ENCODE results near the gene NHERF2. TPM values are rescaled to one million over a fixed set of nuclear protein-coding genes. Genes with fewer than 3 reads are reported as not detected.

Gene NHERF2
- total RNA-seq, 1 experiment from 2014 or later, result 174 TPM

DNA sequence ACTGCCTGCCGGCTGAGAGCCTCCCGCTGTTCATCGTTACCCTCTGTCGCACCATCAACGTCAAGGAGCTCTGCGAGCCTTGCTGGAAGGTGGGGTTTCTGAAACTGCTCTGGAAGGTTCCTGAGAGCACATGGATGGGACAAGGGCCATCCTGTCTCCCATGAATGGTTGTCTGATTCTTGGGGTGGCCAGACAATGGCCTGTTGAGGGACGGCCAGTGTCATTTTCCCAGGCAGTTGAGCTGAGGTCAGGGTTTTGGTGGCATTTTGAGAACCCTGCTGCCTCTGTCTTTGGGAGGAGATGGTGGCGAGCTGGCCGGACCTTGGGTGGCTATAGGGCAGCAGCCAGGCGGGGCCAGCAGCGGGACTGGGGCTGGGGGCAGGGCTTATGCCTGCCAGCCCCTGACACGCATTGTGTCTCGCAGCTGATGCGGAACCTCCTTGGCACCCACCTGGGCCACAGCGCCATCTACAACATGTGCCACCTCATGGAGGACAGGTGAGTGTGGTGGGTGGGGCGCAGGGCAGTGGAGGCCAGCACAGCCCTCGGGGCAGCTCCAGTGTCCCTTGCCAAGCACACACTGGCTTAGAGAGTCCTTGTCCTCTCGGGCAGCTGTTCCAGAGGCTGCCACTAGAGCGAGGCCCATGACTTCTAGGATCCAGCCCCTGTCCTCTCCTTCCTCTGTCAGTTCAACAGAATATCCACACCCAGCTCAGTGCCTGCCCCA is 30.1 kb downstream of the NHERF2 start:
- H3K36me3 ChIP-seq (ENCODE audit: control insufficient read depth, insufficient read depth, low read length), result no peaks in the 10 kb centered on the region
- POLR2A ChIA-PET, result no interaction called here

DNA sequence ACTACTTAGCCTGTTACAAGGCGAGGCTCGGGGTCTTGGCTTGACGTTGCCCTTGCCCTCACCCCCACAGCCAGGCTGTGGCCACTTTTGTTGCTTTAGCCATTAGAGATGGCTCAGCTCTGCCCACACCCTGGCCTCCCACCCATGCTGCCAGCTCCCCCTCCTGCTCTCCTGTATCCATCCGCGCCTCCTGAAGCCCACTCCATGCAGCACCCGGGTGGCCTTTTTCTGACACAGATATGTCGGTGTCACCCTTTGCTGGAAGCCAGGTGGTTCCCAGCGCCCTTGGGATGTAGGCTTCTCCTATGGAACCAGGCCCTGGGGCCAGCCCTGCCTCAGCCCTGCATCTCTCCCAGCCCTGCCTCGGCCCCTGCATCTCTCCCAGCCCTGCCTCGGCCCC is 30.7 kb downstream of the NHERF2 start:
- BruUV-seq (replicated peaks), result no TSS peak
- Histone ChIP-seq H3K27me3 (ENCODE audit: control insufficient read depth, insufficient read depth, low read length) (no peaks in the 10 kb centered on the region), H3K27ac (ENCODE audit: low read length) (no peak overlapping the region), H3K36me3 (ENCODE audit: control insufficient read depth, insufficient read depth, low read length) (no peaks in the 10 kb centered on the region), H3K4me3 (ENCODE audit: low read depth in 2 of 2, low read length in 2 of 2) (no peak overlapping the region), H3K4me1 (ENCODE audit: control insufficient read depth, insufficient read depth, low read length) (no peaks in the 10 kb centered on the region), H3K9me3 (ENCODE audit: control insufficient read depth, insufficient read depth, low read depth, low read length) (no peaks in the 10 kb centered on the region)
- in situ Hi-C loops (cut with HindIII; ENCODE audit: low pct_unique_long_range_greater_than_20kb, low sequenced_read_pairs), result no loop called here
- TF ChIP-seq POLR2AphosphoS5 (IDR thresholded peaks at IDR 0.05; ENCODE audit: low read depth, low read length), result no peak
- TF ChIP-seq, protein P1, sequence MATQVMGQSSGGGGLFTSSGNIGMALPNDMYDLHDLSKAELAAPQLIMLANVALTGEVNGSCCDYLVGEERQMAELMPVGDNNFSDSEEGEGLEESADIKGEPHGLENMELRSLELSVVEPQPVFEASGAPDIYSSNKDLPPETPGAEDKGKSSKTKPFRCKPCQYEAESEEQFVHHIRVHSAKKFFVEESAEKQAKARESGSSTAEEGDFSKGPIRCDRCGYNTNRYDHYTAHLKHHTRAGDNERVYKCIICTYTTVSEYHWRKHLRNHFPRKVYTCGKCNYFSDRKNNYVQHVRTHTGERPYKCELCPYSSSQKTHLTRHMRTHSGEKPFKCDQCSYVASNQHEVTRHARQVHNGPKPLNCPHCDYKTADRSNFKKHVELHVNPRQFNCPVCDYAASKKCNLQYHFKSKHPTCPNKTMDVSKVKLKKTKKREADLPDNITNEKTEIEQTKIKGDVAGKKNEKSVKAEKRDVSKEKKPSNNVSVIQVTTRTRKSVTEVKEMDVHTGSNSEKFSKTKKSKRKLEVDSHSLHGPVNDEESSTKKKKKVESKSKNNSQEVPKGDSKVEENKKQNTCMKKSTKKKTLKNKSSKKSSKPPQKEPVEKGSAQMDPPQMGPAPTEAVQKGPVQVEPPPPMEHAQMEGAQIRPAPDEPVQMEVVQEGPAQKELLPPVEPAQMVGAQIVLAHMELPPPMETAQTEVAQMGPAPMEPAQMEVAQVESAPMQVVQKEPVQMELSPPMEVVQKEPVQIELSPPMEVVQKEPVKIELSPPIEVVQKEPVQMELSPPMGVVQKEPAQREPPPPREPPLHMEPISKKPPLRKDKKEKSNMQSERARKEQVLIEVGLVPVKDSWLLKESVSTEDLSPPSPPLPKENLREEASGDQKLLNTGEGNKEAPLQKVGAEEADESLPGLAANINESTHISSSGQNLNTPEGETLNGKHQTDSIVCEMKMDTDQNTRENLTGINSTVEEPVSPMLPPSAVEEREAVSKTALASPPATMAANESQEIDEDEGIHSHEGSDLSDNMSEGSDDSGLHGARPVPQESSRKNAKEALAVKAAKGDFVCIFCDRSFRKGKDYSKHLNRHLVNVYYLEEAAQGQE (IDR thresholded peaks at IDR 0.05; ENCODE audit: insufficient read depth in 1 of 2, low read depth in 2 of 2, low read length in 1 of 2), result no peak
- TF ChIP-seq, protein P2, sequence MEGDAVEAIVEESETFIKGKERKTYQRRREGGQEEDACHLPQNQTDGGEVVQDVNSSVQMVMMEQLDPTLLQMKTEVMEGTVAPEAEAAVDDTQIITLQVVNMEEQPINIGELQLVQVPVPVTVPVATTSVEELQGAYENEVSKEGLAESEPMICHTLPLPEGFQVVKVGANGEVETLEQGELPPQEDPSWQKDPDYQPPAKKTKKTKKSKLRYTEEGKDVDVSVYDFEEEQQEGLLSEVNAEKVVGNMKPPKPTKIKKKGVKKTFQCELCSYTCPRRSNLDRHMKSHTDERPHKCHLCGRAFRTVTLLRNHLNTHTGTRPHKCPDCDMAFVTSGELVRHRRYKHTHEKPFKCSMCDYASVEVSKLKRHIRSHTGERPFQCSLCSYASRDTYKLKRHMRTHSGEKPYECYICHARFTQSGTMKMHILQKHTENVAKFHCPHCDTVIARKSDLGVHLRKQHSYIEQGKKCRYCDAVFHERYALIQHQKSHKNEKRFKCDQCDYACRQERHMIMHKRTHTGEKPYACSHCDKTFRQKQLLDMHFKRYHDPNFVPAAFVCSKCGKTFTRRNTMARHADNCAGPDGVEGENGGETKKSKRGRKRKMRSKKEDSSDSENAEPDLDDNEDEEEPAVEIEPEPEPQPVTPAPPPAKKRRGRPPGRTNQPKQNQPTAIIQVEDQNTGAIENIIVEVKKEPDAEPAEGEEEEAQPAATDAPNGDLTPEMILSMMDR (IDR thresholded peaks at IDR 0.05), result no peak
- ATAC-seq, result no peak
- no peak for DNase-seq (ENCODE audit: low read depth, low spot score)
- CTCF ChIA-PET, result interaction anchor here (0.9 to 1.3 kb wide), 3 partner anchors 9 to 83 kb away, joined by 3 to 4 read pairs (median 3); partner anchors contain the start of gene TSC2
- POLR2A ChIA-PET, result no interaction called here
- intact Hi-C loops (cut with micrococcal nuclease; ENCODE audit: unreplicated experiment), result no loop called here

More for the DNA sequence above, 30.1 kb downstream of the NHERF2 start:
- BruUV-seq (replicated peaks), result no TSS peak
- TF ChIP-seq TCF7L2 (IDR thresholded peaks at IDR 0.05; ENCODE audit: low read depth, low read length), result no peak
- DNase-seq (ENCODE audit: low read depth, low spot score), result no peak
- CTCF ChIA-PET, result interaction anchor here (0.6 to 1.9 kb wide), 6 partner anchors 9 to 84 kb away, joined by 3 to 12 read pairs (median 4); partner anchors contain the start of genes NHERF2 and TSC2
- Histone ChIP-seq H3K4me1 (ENCODE audit: control insufficient read depth, insufficient read depth, low read length) (no peaks in the 10 kb centered on the region), H3K4me3 (ENCODE audit: low read depth in 2 of 2, low read length in 2 of 2) (no peak overlapping the region), H3K27me3 (ENCODE audit: control insufficient read depth, insufficient read depth, low read length) (no peaks in the 10 kb centered on the region), H3K9me3 (ENCODE audit: control insufficient read depth, insufficient read depth, low read depth, low read length) (no peaks in the 10 kb centered on the region), H3K27ac (ENCODE audit: low read length) (no peak overlapping the region)
- intact Hi-C loops (cut with micrococcal nuclease; ENCODE audit: unreplicated experiment), result no loop called here
- in situ Hi-C loops (cut with HindIII; ENCODE audit: low pct_unique_long_range_greater_than_20kb, low sequenced_read_pairs), result no loop called here
- ATAC-seq, result peak; percentile 84

- H3K27me3 ChIP-seq (ENCODE audit: control insufficient read depth, insufficient read depth, low read length), result no peaks in the 10 kb centered on the region
- in situ Hi-C loops (cut with HindIII; ENCODE audit: low pct_unique_long_range_greater_than_20kb, low sequenced_read_pairs) (no loop called here), intact Hi-C loops (cut with micrococcal nuclease; ENCODE audit: unreplicated experiment) (no loop called here)
- no peak overlapping the region for H3K27ac ChIP-seq (ENCODE audit: low read length)
- no peak for ATAC-seq
- H3K36me3 ChIP-seq (ENCODE audit: control insufficient read depth, insufficient read depth, low read length), result no peaks in the 10 kb centered on the region
- TF ChIP-seq SIN3A (IDR thresholded peaks at IDR 0.05; ENCODE audit: borderline replicate concordance, insufficient read depth, low read depth, low read length) (no peak), POLR2AphosphoS5 (IDR thresholded peaks at IDR 0.05; ENCODE audit: low read depth, low read length) (no peak), TCF7L2 (IDR thresholded peaks at IDR 0.05; ENCODE audit: low read depth, low read length) (no peak)
- TF ChIP-seq, protein P2 (IDR thresholded peaks at IDR 0.05), result no peak
- TF ChIP-seq, protein P1 (IDR thresholded peaks at IDR 0.05; ENCODE audit: insufficient read depth in 1 of 2, low read depth in 2 of 2, low read length in 1 of 2), result no peak
- no peak for DNase-seq (ENCODE audit: low read depth, low spot score)
- ChIA-PET POLR2A (no interaction called here), CTCF (no interaction called here)
- BruUV-seq (replicated peaks), result no TSS peak
- no peak overlapping the region for H3K4me3 ChIP-seq (ENCODE audit: low read depth in 2 of 2, low read length in 2 of 2)
- H3K9me3 ChIP-seq (ENCODE audit: control insufficient read depth, insufficient read depth, low read depth, low read length), result no peaks in the 10 kb centered on the region
- no peaks in the 10 kb centered on the region for H3K4me1 ChIP-seq (ENCODE audit: control insufficient read depth, insufficient read depth, low read length)
These were observed 31.7 kb downstream of the NHERF2 start for GRCh38 chr16:2058420-2058819.

All from Panc1 (cell line).